ENCODE measurements around the gene VSIG4.
A peak's percentile ranks its signal among the peaks of the same experiment; 100 is the strongest.
"Not testable (repeated sequence)": the region's sequence is repeated elsewhere in the genome, so short reads cannot be mapped to it uniquely, and the experiment has no call there.

Gene VSIG4

DNA sequence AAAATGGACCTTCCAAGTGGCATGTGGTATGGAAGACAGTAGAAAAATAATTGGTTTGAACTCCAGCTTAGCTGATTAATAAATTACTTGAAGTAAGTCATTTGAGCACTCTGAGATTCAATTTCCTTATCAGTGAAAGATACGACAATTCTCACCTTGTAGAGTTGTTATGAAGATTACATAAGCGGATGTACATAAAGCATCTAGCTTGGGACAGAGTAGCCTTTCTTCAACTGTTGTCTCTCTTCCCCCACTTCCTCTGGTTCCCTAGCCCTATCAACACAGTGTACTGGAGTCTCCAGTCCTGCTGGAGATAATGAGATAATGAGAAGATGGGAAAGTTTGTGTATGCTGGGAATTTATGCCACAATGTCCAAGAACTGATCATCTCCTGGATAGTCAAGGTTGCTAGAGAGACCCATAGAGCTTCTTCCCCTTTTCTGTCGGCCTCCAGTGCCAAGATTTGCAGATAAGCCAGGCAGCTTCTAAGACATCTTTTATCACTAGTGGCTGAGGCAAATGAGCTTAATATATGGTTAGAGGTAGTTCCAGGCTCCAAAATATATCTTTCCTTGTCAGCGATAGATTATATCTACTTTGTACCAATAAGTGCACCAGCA is 33.9 kb downstream of the VSIG4 start:
- DNase-seq = no peak

DNA sequence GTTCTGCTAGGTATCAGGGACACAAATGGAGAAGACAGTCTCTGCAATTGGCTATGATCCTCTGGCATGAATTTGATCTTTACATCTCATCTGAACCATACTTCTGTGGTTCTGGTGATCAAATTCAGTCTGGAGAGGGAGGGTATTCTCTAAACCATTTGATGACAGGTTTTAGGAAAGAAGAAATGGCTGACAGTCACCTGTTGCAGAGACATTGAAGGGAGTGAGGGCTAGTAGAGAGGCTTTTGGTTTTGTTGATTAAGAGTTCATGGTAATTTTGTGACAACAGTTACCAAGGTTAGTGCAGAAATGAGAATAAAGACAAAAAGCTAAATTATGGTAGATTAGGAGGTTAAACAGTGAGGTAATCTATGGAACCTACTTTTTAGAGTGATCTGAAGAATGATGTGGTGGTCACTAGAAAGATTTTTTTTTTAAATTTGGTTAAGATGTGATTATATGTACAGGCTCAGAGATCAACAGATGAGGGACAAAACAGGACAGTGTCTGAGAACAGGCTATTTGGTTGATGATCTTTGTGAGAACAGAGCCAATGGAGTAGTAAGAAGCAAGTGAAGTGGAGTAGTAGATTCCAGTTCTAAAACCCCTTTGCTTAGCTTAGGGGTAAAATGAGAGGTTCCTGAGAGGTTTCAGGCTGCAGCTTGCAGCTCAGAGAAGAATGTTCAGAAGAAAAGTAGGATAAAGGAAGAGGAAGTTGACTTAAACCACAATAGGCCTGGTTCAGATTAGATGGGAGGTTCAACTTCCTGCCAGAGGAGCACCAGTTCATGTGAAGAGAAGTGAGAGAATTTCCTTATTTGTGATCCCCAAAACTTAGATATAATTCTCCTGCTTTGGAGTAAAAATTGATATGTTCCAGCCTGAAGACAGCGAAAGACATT is 34.7 kb downstream of the VSIG4 start:
- no peak for DNase-seq

DNA sequence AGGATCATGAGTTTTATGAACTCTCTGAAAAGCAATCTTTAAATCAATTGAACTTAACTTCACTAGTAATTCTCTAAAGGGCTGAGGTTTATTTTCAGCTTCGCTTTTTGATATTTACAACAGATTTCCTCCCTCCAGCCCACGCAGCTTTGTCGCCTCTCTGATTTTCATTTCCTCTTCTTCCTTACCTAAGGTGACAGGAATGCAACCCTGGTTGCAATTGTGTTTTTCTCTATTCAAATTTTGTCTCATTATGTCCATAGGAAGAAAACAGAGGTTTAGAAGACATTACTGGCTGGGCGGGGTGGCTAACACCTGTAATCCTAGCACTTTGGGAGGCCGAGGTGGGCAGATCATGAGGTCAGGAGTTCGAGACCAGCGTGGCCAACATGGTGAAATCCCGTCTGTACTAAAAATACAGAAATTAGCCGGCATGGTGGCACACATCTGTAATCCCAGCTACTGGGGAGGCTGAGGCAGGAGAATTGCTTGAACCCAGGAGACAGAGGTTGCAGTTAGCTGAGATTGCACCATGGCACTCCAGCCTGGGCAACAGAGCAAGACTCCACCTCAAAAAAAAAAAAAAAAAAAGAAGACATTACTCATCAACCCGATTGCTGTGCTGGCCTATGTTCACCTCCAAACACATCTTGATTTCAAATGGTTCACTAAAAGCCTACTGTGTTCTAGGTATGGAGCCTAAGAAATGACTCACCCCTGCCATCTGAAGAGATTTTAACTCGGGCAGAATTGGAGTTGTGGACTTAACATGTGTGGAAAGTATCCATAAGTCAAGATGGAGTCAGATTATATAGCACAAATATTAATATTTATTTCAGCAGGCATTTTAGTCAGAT is 36.8 kb downstream of the VSIG4 start:
- no peak for DNase-seq

DNA sequence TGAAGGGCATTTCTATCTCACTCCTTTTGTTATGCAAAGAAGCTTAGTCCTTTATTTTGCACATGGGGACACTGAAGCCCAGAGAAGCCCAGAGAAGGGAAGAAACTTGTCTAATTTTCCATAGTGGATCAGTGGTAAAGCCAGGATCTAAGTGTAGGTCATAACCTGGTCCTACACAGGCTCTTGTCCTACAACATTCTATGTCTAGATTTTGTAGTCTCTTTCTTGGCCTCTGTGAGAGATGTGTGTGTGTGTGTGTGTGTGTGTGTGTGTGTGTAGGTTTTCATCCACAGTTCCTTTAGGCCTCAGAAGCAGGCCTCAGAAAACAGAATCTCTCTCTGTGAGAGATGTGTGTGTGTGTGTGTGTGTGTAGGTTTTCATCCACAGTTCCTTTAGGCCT is 38.3 kb downstream of the VSIG4 start:
- DNase-seq = no peak

DNA sequence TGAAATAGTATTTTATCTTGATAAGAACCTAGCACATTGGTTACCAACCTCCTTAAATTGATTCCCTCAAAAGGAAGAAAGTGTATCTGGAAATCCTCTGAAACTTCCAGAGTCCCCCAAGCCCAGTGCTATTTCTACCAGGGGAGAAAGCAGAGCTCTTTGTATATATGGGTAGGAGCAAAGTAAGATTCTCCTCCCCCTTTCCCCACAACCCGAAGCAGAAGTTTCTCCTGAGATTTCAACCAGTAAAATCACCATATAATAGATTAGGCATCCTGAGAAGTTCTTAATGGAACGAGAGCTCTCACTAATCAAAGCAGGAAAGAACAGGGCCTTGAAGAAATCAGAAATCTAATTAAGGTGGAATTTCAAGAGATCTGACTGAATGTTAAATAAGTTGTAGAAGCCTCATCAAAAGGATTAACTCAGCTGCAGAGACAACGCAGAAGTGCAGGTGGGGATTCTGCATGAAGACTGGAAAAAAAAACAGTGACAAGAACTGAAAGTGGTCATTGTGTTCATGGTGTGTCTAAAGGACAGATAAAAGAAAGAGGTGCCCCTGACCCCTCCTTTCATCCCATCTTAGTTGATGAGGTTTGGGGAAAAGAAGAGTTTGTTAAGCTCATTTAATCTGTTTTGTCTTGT is 39.1 kb downstream of the VSIG4 start:
- DNase-seq = no peak

DNA sequence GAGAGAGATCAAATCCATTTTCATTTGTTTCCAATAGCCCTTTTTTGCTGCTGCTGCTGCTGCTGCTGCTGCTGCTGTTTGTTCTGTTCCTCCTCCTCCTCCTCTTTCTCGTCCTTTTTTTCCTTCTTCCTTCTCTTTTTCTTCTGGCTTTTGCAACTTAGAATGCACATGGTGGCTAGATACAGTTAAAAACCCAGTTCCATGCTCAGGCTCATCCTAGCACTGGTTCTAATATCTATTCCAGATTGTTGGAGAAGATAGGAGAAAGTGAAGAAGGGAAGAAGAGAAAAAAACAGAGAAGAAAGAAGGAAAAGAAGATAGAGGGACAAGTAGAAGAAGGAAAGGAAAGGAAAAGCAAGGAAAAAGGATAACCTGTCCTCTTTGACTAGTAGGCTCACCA is 39.7 kb downstream of the VSIG4 start:
- DNase-seq = no peak

DNA sequence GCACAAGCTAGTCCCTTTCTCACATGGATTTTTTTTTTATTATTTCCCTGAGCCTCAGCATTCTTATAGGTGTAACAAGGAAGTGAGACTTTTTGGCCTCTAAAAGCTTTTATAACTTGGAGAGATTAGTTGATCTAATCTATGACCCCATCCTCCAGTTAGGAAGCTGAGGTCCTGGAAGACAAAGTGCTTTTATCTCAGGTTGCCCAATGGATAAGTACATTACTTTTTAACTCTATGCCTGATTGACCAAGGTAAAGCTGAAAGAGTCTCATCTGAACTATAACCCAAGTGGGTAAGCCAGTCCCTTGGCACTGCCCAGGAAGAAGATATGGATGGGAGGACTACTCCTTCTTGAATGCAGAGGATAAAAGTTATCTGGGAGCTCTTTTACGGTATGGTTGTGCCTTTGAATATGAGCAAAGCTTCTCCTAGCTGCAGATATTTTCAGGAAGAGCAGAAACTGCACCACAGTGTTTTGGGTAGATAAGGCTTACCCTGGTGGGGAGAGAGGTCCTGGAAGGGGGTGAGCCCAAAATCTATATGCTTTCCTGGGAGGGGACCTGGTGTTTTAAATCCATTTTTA is 40.2 kb downstream of the VSIG4 start:
- DNase-seq = no peak

GRCh38 chrX:65999029-65999562 is 40.8 kb downstream of the VSIG4 start:
- no peak for DNase-seq

DNA sequence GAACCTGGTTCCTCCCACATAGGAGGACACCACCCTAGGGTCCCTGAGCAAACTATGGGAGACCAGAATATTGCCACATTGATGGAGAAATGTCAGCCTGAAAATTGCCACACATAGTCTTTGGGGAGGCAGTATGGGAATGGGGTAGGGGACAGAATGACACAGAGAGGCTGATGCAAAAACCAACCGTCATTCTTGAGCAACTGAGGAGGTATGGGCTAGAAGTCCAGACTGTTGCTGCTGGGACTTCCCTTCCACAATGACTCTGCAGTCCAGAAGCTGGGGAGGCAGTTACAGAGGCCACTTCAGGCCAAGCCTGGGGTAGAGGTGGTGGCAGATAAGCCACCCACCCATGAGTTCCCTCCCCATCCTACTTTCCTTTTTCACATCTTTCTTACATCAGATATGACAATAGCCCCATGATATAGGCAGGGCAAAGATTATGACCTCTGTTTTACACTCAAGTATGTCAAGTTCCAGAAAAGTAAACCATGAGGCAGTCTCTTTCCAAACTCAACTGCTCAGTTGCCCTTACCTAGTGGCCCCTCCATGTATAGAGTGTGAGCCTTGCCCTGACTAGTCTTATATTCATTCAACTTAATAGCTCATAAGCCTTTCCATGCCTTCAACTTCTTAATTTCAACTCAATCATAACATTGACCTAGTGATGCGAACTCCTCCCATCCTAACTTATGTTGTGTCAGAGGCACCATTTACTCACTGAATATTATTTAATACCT is 41.7 kb downstream of the VSIG4 start:
- no peak for DNase-seq

- DNase-seq = peak; percentile 14
Measured at GRCh38 chrX:65994519-65995506, 45.1 kb downstream of the VSIG4 start.

GRCh38 chrX:65993915-65994460 is 45.9 kb downstream of the VSIG4 start:
- no peak for DNase-seq

DNA sequence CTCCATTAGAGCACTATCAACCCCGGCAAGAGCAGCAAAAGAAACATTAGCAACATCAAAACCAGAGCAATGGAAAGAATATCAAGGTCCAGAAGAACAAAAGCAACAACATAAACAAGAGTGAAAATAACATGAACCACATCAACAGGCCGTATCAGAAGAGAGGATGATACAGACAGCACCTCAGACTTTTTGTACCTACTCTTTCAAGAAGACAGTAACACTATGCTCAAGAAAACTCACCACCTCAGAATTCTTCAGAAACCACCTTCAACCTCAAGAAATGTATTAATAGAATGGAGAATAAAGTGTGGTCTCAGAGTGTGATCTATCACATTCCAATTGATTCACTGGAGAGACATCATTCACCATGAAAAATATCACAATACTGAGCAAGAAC is 46.5 kb downstream of the VSIG4 start:
- DNase-seq = no peak

- DNase-seq = no peak
Measured at GRCh38 chrX:65990702-65991101, 49.2 kb downstream of the VSIG4 start.

DNA sequence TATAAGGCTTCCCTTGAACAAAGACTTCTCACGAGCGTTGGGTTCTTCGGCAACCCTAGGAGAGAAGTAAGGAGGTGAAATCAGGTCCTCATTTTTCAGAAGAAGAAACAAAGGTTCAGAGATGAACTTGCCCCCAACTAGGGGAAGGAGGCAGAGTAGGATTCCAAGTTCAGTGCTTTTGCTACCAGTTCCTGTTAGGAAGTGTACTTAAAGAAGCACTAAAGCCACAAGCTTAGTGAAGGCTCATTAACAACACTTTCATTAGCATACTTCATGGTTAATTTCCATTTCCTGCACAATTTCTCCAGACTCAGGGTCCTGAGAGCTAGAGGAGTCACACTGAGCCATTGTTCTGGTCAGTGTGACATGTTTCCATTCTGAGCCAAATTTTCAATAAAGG is 52.1 kb downstream of the VSIG4 start:
- DNase-seq = no peak

GRCh38 chrX:65985922-65986588 is 53.8 kb downstream of the VSIG4 start:
- peak; percentile 66 for DNase-seq

DNA sequence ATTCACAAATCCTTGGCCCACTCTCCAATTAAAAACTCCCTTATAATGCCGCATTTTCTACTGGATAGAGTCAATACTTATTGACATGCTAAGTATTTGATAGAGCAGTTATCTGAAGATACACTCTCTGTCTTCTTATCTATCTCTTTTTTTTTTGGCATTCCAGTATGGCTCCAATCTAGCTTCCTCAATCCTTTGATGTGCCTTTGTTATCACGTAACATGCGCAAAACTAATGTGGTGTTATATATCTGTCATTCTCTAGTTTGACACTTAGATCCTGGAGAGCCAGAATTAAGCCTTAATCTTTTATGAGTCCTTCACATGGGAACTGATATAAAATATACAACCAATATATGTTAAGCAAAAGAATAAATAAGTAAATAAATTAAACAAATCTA is 54.7 kb downstream of the VSIG4 start:
- no peak for DNase-seq

GRCh38 chrX:65977161-65977560 is 62.7 kb downstream of the VSIG4 start:
- not testable (repeated sequence) for DNase-seq

DNA sequence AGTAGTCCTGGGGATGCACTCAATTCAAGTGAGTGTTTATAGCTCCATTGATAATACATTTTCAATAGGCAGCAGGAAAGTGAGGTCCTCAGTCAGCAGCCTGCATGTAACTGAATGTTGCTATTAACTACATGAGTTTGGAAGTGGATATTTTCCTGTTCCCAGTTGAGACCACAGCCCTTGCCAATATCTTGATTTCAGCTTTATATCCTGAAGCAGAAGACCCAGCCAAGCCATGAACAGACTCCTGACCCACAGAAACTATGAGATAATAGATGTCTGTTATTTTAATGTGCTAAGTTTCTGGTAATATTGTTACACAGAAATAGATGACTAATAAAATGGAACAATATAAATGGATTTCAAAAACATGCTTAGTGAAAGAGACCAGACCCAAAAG is 63.7 kb downstream of the VSIG4 start:
- no peak for DNase-seq

DNA sequence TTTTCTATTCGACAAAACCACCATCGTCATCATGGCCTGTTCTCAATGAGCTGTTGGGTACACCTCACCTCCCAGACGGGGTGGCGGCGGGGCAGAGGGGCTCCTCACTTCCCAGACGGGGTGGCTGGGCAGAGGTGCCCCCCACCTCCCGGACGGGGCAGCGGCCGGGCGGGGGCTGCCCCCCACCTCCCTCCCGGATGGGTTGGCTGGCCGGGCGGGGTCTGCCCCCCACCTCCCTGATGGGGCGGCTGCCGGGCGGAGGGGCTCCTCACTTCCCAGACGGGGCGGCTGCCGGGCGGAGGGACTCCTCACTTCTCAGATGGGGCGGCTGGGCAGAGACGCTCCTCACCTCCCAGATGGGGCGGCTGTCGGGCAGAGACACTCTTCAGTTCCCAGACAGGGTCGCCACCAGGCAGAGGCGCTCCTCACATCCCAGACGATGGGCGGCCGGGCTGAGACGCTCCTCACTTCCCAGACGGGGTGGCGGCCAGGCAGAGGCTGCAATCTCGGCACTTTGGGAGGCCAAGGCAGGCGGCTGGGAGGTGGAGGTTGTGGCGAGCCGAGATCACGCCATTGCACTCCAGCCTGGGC is 64.6 kb downstream of the VSIG4 start:
- DNase-seq = not testable (repeated sequence)
